G401.6 (cell line): ENCODE data around the gene CDKN1A.

Experiments
- FAIRE-seq: peaks from 2 replicates; lab custom pipeline; 2012; peaks lifted over from hg19 to GRCh38; lab: Jason Lieb, UNC

The CDKN1A gene

DNA sequence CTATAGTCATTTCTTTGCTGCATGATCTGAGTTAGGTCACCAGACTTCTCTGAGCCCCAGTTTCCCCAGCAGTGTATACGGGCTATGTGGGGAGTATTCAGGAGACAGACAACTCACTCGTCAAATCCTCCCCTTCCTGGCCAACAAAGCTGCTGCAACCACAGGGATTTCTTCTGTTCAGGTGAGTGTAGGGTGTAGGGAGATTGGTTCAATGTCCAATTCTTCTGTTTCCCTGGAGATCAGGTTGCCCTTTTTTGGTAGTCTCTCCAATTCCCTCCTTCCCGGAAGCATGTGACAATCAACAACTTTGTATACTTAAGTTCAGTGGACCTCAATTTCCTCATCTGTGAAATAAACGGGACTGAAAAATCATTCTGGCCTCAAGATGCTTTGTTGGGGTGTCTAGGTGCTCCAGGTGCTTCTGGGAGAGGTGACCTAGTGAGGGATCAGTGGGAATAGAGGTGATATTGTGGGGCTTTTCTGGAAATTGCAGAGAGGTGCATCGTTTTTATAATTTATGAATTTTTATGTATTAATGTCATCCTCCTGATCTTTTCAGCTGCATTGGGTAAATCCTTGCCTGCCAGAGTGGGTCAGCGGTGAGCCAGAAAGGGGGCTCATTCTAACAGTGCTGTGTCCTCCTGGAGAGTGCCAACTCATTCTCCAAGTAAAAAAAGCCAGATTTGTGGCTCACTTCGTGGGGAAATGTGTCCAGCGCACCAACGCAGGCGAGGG is 594 bp upstream of the CDKN1A start:
- peak; percentile 41 for FAIRE-seq

DNA sequence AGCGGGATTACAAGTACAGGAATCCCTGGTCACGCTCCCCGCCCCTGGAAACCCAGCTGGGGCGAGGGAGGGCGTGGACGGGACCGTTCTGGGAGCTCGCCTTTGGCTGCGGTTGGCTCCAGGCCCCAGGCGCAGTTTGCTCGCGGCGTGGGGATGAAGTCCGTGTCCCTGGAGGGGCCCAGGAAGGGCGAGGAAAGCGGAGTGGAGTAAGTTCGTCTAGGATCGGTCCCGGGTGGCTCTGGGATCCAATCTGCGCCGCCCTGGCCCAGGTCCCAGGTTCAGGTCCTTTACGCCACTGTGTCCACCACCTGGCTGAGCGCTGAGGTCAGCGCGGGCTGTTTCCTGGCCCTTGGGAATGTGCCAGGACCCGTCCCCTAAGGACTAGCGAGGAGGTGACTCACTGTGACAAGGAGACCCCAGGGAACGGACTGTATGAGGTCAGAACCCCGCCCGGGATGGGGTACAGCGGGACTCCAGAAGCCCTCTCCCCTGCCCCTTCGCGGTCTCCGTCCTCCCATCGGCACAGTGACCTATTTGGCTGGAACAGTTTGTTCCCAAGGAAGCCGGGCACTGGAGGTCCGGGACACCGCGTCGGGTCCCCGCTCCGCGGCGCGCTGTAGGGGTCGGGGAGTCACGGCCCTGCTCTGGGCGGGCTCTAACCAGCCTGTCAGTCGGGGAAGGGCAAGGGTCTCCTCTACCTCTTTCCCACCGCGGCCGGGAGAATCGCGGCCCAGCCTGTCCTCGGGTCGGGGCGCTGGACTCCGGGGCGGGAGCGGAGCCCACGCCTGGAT is 724 bp downstream of the CDKN1A start:
- no peak for FAIRE-seq

DNA sequence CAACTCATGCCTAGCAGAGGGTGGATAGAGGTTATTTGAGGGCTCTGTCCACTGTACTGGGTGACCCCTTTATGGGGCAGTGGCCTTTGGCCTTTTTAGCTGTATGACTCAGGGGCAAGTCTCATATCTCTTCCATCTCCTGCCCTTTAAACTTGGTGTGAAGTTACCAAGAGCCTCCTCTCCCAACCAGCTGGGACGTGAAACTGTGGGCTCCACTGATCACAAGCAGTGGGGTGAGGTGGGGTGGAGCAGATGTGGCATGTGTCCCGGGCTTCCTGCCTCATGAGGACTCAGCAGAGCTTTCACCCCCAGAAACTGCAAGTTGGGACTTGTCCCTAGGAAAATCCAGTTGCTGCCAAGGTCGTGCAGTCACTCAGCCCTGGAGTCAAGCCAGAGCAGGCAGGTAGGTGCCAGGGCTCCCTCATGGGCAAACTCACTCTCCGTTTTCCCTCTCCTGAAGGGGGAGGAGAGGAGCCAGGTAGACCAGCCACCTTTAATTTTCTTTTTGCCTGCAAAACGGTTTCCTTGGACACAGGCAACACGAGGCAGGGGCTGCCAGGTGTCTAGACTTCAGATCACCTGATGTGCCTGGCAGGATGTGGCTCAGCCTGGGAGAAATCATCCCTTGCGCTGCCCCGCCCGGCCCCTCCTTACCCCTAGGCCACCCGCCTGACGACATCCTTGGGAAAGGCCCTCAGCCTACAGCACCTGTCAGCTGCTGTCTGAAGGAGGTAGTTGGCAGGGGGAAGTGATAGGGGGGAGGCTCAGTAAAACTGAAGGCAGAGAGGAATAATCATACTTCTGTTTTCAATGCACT is 4.0 kb downstream of the CDKN1A start:
- FAIRE-seq, result no peak

GRCh38 chr6:36683145-36683655 is 4.7 kb downstream of the CDKN1A start:
- no peak for FAIRE-seq

DNA sequence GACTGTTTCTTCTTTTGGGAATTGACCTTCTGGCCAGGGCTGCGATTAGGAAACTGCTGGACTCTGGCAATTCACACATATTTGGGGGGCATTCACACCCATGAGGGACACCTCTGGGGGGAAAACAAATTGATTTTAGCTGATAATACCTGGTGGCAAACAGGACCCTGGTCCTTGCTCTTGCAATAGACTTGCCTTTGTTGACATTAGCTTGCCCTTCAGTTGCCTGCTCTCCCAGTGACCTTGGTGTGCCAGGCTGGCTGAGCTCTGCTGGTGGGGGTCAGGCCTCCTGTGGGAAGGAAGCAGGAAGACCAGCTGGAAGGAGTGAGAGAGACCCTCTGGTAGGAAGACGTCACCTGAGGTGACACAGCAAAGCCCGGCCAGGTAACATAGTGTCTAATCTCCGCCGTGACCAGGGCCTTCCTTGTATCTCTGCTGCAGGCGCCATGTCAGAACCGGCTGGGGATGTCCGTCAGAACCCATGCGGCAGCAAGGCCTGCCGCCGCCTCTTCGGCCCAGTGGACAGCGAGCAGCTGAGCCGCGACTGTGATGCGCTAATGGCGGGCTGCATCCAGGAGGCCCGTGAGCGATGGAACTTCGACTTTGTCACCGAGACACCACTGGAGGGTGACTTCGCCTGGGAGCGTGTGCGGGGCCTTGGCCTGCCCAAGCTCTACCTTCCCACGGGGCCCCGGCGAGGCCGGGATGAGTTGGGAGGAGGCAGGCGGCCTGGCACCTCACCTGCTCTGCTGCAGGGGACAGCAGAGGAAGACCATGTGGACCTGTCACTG is 5.3 kb downstream of the CDKN1A start:
- FAIRE-seq, result no peak

GRCh38 chr6:36684447-36684812 is 5.9 kb downstream of the CDKN1A start:
- no peak for FAIRE-seq

DNA sequence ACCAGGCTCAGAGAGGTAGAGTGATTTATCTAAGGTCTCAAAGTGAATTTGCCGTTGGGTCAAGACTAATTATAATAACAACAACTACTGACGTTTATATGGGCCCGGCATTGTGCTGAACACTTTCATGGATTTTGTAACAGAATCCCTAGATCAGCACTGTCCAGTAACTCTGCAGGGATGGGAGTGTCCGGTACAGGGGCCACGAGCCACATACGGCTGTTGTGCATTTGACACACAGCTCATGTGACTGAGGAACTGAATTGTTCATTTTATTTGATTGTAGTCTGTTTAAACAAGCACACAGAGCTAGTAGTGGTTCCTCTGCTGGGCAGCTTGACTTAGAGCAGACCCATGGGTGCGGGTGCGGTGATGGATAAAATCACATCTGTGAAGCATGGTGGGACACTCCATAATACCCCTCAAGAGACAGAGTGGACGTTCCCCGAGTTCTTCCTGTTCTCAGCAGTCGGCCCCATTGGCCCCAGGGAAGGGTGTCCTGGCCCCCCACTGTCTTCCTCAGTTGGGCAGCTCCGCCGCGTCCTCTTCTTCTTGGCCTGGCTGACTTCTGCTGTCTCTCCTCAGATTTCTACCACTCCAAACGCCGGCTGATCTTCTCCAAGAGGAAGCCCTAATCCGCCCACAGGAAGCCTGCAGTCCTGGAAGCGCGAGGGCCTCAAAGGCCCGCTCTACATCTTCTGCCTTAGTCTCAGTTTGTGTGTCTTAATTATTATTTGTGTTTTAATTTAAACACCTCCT is 6.8 kb downstream of the CDKN1A start:
- no peak for FAIRE-seq

GRCh38 chr6:36685926-36686667 is 7.6 kb downstream of the CDKN1A start:
- no peak for FAIRE-seq

DNA sequence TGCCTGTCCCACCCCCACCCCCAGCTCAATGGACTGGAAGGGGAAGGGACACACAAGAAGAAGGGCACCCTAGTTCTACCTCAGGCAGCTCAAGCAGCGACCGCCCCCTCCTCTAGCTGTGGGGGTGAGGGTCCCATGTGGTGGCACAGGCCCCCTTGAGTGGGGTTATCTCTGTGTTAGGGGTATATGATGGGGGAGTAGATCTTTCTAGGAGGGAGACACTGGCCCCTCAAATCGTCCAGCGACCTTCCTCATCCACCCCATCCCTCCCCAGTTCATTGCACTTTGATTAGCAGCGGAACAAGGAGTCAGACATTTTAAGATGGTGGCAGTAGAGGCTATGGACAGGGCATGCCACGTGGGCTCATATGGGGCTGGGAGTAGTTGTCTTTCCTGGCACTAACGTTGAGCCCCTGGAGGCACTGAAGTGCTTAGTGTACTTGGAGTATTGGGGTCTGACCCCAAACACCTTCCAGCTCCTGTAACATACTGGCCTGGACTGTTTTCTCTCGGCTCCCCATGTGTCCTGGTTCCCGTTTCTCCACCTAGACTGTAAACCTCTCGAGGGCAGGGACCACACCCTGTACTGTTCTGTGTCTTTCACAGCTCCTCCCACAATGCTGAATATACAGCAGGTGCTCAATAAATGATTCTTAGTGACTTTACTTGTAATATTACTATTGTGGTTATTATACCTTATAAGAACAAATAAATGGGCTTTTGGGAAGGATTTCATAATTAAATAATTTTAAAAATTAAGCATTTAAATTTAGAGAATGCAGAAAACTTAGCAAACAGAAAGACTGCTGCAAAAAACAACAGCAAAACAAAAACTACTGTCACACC is 8.4 kb downstream of the CDKN1A start:
- no peak for FAIRE-seq

GRCh38 chr6:36688063-36688738 is 9.7 kb downstream of the CDKN1A start:
- FAIRE-seq, result no peak

GRCh38 chr6:36688739-36689075 is 10.2 kb downstream of the CDKN1A start:
- FAIRE-seq, result no peak

- no peak for FAIRE-seq
Observed at GRCh38 chr6:36691011-36691410, 12.5 kb downstream of the CDKN1A start.

GRCh38 chr6:36691612-36692011 is 13.1 kb downstream of the CDKN1A start:
- FAIRE-seq, result no peak

DNA sequence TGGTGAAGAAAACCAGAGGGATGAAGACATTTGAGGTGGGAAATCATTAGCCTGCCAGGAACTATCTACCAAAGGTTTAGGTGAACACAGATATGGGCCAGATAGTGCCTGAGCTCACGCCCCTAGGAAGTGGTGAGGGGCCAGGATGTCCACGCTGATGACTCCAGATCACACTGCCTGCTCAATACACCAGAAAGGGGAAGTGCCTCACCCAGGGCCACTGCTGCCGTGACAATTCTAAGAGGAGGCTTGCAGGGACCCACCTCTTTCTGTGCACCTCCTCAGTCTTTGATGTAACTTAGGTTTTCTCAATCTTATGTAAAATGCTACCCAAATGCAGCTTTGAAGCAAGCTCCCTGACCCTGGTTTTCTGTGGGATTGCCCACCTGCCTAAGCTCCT is 13.7 kb downstream of the CDKN1A start:
- no peak for FAIRE-seq

- FAIRE-seq, result no peak
Observed at GRCh38 chr6:36692861-36693702, 14.6 kb downstream of the CDKN1A start.

- no peak for FAIRE-seq
Observed at GRCh38 chr6:36694616-36695015, 16.1 kb downstream of the CDKN1A start.

DNA sequence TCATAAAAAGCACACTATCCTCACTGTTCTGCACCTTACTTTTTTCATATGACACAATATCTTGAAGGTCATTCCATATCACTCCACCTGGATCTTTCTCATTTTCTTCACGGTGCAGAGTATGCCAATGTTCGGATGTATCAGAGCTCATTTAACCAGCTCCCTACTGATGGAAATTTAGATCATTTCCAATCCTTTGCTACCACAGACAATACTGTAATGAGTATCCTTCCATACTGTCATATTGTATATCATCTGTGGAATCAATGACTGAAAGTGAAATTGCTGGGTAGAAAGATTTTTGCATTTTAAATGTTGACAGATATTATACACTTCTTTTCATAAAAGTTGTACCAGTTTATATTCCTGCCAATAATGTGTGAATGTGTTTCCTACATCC is 16.9 kb downstream of the CDKN1A start:
- FAIRE-seq, result no peak

DNA sequence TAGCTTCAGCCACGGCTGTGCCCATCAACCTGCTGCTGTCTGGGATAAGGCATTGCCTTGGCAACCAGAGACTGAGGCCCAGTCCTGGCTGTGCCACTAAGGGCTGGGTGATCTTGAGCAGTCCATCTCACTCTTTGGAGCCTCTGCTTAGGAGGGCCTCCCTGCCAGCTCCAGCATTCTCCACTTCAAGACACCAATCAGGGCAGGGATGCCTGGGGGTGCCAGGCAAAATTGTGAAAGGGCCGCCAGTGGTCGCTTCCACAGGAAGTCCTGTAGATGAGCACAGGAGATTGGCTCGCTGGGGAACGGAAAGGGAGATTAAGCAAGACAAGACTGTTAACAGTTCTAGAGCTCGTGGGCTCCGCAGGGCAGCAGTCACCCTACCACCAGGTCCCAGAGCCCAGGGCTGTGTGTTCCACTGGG is 19.0 kb downstream of the CDKN1A start, which contains the start of gene RAB44:
RAB44 (plus strand) TSS at position 346 of the 423 bp plus-strand sequence. CDS start 6,410 bp downstream, outside the sequence.
- FAIRE-seq, result no peak
